GM23338 (cell line): ENCODE results near the gene MMRN2. TPM values are rescaled to one million over a fixed set of nuclear protein-coding genes. Genes with fewer than 3 reads are reported as not detected.

Experiments used
- ATAC-seq: fragments of 200-7000 bp; cut with Tn5 transposase; 3 replicates; pipeline ENCODE4 v1.9.1; 2020
- DNase-seq: peaks from one replicate; pipeline ENCODE4 v3.0.0-alpha.2; 2015; ENCODE audit warnings: low spot score
- H2AFZ ChIP-seq: fragments of 200-600 bp; sonication (generic); 2 replicates; pipeline ENCODE4 v1.8.0; 2016; ENCODE audit warnings: antibody characterized with exemption, mild to moderate bottlenecking, moderate library complexity
- H3F3A ChIP-seq: fragments of 200-600 bp; sonication (generic); replicated peaks from 2 replicates; pipeline ENCODE4 v1.8.0; 2017; ENCODE audit warnings: antibody characterized with exemption, mixed run types, low read depth
- H3K27ac ChIP-seq: fragments of 200-600 bp; sonication (generic); 2 replicates; pipeline ENCODE4 v1.6.1; 2016; ENCODE audit warnings: low read depth
- H3K27me3 ChIP-seq: fragments of 200-600 bp; sonication (generic); 2 replicates; pipeline ENCODE4 v1.8.0; 2016; ENCODE audit warnings: mild to moderate bottlenecking, mixed run types, moderate library complexity; ENCODE audit not compliant: insufficient read depth
- H3K36me3 ChIP-seq: fragments of 200-600 bp; sonication (generic); 2 replicates; pipeline ENCODE4 v1.8.0; 2016; ENCODE audit warnings: mild to moderate bottlenecking; ENCODE audit not compliant: insufficient read depth
- H3K4me1 ChIP-seq: fragments of 200-600 bp; sonication (generic); 2 replicates; pipeline ENCODE4 v1.8.0; 2016; ENCODE audit warnings: mild to moderate bottlenecking, moderate library complexity; ENCODE audit not compliant: insufficient read depth
- H3K4me2 ChIP-seq: fragments of 200-600 bp; sonication (generic); 2 replicates; pipeline ENCODE4 v1.7.1; 2017; ENCODE audit warnings: mixed run types
- H3K4me3 ChIP-seq: fragments of 200-600 bp; sonication (generic); 2 replicates; pipeline ENCODE4 v1.6.1; 2016; ENCODE audit warnings: mixed run types
- H3K79me2 ChIP-seq: fragments of 200-600 bp; sonication (generic); replicated peaks from 2 replicates; pipeline ENCODE4 v1.8.0; 2017; ENCODE audit warnings: mild to moderate bottlenecking; ENCODE audit not compliant: insufficient read depth
- H3K9me2 ChIP-seq: fragments of 200-600 bp; sonication (generic); 2 replicates; pipeline ENCODE4 v1.8.0; 2017; ENCODE audit not compliant: insufficient read depth
- H4K20me1 ChIP-seq: fragments of 200-600 bp; sonication (generic); replicated peaks from 2 replicates; pipeline ENCODE4 v1.8.0; 2017; ENCODE audit warnings: mild to moderate bottlenecking; ENCODE audit not compliant: insufficient read depth
- H3K27ac Mint-ChIP-seq: 2 replicates; pipeline ENCODE4 v1.8.0; 2020; ENCODE audit warnings: inconsistent platforms, mild to moderate bottlenecking, moderate library complexity, mixed read lengths
- H3K27me3 Mint-ChIP-seq: 3 replicates; pipeline ENCODE4 v1.8.0; 2022; ENCODE audit warnings: low read depth, mild to moderate bottlenecking, moderate library complexity, mixed read lengths, inconsistent platforms; ENCODE audit not compliant: insufficient read depth, poor library complexity
- H3K36me3 Mint-ChIP-seq: 3 replicates; pipeline ENCODE4 v1.8.0; 2021; ENCODE audit warnings: low read depth, mild to moderate bottlenecking, inconsistent platforms, moderate library complexity, mixed read lengths
- H3K4me1 Mint-ChIP-seq: 3 replicates; pipeline ENCODE4 v1.8.0; 2020; ENCODE audit warnings: mild to moderate bottlenecking, inconsistent platforms, mixed read lengths
- H3K4me3 Mint-ChIP-seq: 3 replicates; pipeline ENCODE4 v1.8.0; 2021; ENCODE audit warnings: moderate library complexity, mild to moderate bottlenecking, inconsistent platforms, mixed read lengths
- H3K9me3 Mint-ChIP-seq: 3 replicates; pipeline ENCODE4 v1.8.0; 2020; ENCODE audit warnings: moderate library complexity, mild to moderate bottlenecking, inconsistent platforms, mixed read lengths
- ETS1 ChIP-seq: IDR thresholded peaks from 2 replicates; pipeline ENCODE4 v1.6.1; 2016; ENCODE audit warnings: antibody characterized with exemption
- EZH2 ChIP-seq: fragments of 200-600 bp; sonication (generic); IDR thresholded peaks from one replicate; pipeline ENCODE4 v1.8.0; 2017; ENCODE audit warnings: antibody characterized with exemption, mild to moderate bottlenecking, low read depth; ENCODE audit not compliant: unreplicated experiment
- EZH2phosphoT487 ChIP-seq: fragments of 200-600 bp; sonication (generic); IDR thresholded peaks from one replicate; pipeline ENCODE4 v1.8.1; 2018; ENCODE audit warnings: antibody characterized with exemption; ENCODE audit not compliant: unreplicated experiment
- JUNB ChIP-seq: IDR thresholded peaks from one replicate; pipeline ENCODE4 v1.6.1; 2016; ENCODE audit warnings: antibody characterized with exemption; ENCODE audit not compliant: unreplicated experiment
- NANOG ChIP-seq: IDR thresholded peaks from 2 replicates; pipeline ENCODE4 v1.6.1; 2016; ENCODE audit warnings: antibody characterized with exemption, borderline replicate concordance
- POLR2AphosphoS5 ChIP-seq: IDR thresholded peaks from 2 replicates; pipeline ENCODE4 v1.6.1; 2016; ENCODE audit warnings: antibody characterized with exemption, low read depth
- REST ChIP-seq: IDR thresholded peaks from one replicate; pipeline ENCODE4 v1.6.1; 2018; ENCODE audit warnings: antibody characterized with exemption; ENCODE audit not compliant: unreplicated experiment
- STAT1 ChIP-seq: IDR thresholded peaks from one replicate; pipeline ENCODE4 v1.6.1; 2016; ENCODE audit warnings: antibody characterized with exemption; ENCODE audit not compliant: unreplicated experiment
- ZNF114 ChIP-seq: fragments of 250-450 bp; sonication (Bioruptor Pico); IDR thresholded peaks from 2 replicates; pipeline ENCODE4 v1.5.0; 2020; ENCODE audit warnings: mild to moderate bottlenecking, moderate library complexity
- ZNF331 ChIP-seq: fragments of 250-450 bp; sonication (Bioruptor Pico); IDR thresholded peaks from 2 replicates; pipeline ENCODE4 v1.5.0; 2020; ENCODE audit warnings: low read depth, mild to moderate bottlenecking, moderate library complexity
- ZNF462 ChIP-seq: fragments of 250-450 bp; sonication (Bioruptor Pico); IDR thresholded peaks from 2 replicates; pipeline ENCODE4 v1.5.0; 2020; ENCODE audit warnings: mild to moderate bottlenecking, moderate library complexity
- polyA plus RNA-seq: library from polyadenylated mRNA; unstranded; fragments of >200 nt; fragmentation: Nextera tagmentation; extraction: Ambion mirVana; gene quantifications from 2 replicates; pipeline ENCODE4 v1.2.1, GENCODE V29; 2016
- total RNA-seq: library from RNA; depleted of rRNA; stranded (reverse); fragments of >200 nt; shearing (Covaris generic); gene quantifications from 2 replicates; pipeline ENCODE4 v1.2.3, GENCODE V29; 2014

The MMRN2 gene
- total and polyA plus RNA-seq, 2 experiments from 2014 or later: 0.32 to 2.4 TPM

- TF ChIP-seq ETS1: no peak
Observed at GRCh38 chr10:86937502-86938154, 19.8 kb downstream of the MMRN2 start (continued).

GRCh38 chr10:86936661-86937501 lies 20.5 kb downstream of the MMRN2 start:
- Histone ChIP-seq H2AFZ (no peak overlapping the region), H3K36me3 (no peaks in the 10 kb centered on the region; the same call in 1 of the 2 replicates), H3F3A (peaks cover 5% of the 10 kb centered on the region; the same call in 1 of the 2 replicates), H4K20me1 (peaks cover 9% of the 10 kb centered on the region; the same call in 1 of the 2 replicates), H3K79me2 (no peaks in the 10 kb centered on the region), H3K9me2 (no peaks in the 10 kb centered on the region), H3K4me2 (no peak overlapping the region), H3K27me3 (no peaks in the 10 kb centered on the region), H3K27ac (no peak overlapping the region), H3K4me1 (no peaks in the 10 kb centered on the region), H3K4me3 (no peak overlapping the region)
- Mint-ChIP-seq H3K27me3 (peaks cover 34% of the 10 kb centered on the region), H3K36me3 (peaks cover 1% of the 10 kb centered on the region; the same call in 2 of the 3 replicates), H3K4me3 (no peak overlapping the region), H3K27ac (peak overlapping the region; percentile 44; the same call in 1 of the 2 replicates), H3K4me1 (peaks cover 7% of the 10 kb centered on the region), H3K9me3 (no peaks in the 10 kb centered on the region)
- no peak for DNase-seq
- no peak for ATAC-seq
- TF ChIP-seq ETS1: no peak
- TF ChIP-seq REST: no peak
- TF ChIP-seq NANOG: no peak
- no peak for TF ChIP-seq EZH2phosphoT487
- no peak for TF ChIP-seq ZNF462 (CRISPR knock-in tag)
- no peak for TF ChIP-seq EZH2
- no peak for TF ChIP-seq ZNF331 (CRISPR knock-in tag)
- TF ChIP-seq STAT1: no peak
- no peak for TF ChIP-seq ZNF114 (CRISPR knock-in tag)
- TF ChIP-seq JUNB: no peak
- no peak; the same call in 1 of the 2 replicates for TF ChIP-seq POLR2AphosphoS5
